AG09319 (cell line): Measurements from ENCODE around the gene FNDC10.
"Not testable (repeated sequence)": the region's sequence is repeated elsewhere in the genome, so short reads cannot be mapped to it uniquely, and the experiment has no call there.

ENCODE experiments used
- DNase-seq: peaks from one replicate; pipeline ENCODE4 v3.0.0-alpha.2; 2010; ENCODE audit warnings: low read depth; ENCODE audit errors: extremely low read depth
- CTCF ChIP-seq: IDR thresholded peaks from 2 replicates; pipeline ENCODE4 v1.5.1; 2011; ENCODE audit warnings: low read depth, mild to moderate bottlenecking, inconsistent platforms, low read length, moderate library complexity

Gene FNDC10

GRCh38 chr1:1599935-1600860, at the start of gene FNDC10:
FNDC10 (minus strand) TSS chr1:1600135; CDS start chr1:1600015, 120 bp downstream.
- no peak for TF ChIP-seq CTCF

GRCh38 chr1:1648265-1648664, 48.3 kb upstream of the FNDC10 start:
- DNase-seq = not testable (repeated sequence)

More at GRCh38 chr1:1599935-1600860, at the start of gene FNDC10:
- no peak for DNase-seq

- DNase-seq = not testable (repeated sequence)
These were observed 47.8 kb upstream of the FNDC10 start for GRCh38 chr1:1647567-1648241.

- not testable (repeated sequence) for DNase-seq
These were observed 46.4 kb upstream of the FNDC10 start for GRCh38 chr1:1646326-1646725.

- not testable (repeated sequence) for DNase-seq
These were observed 41.0 kb upstream of the FNDC10 start for GRCh38 chr1:1640711-1641461.

- DNase-seq = not testable (repeated sequence)
These were observed 40.1 kb upstream of the FNDC10 start for GRCh38 chr1:1640081-1640480.

GRCh38 chr1:1639368-1639767, 39.4 kb upstream of the FNDC10 start:
- DNase-seq = not testable (repeated sequence)

- not testable (repeated sequence) for DNase-seq
These were observed 38.6 kb upstream of the FNDC10 start for GRCh38 chr1:1638528-1638927.

- not testable (repeated sequence) for DNase-seq
These were observed 37.5 kb upstream of the FNDC10 start for GRCh38 chr1:1637479-1637875.

- not testable (repeated sequence) for DNase-seq
These were observed 36.9 kb upstream of the FNDC10 start for GRCh38 chr1:1636621-1637478.

- not testable (repeated sequence) for DNase-seq
These were observed 34.7 kb upstream of the FNDC10 start for GRCh38 chr1:1634613-1635012.

- DNase-seq = not testable (repeated sequence)
These were observed 33.5 kb upstream of the FNDC10 start for GRCh38 chr1:1633409-1633808.

- DNase-seq = no peak
- TF ChIP-seq CTCF = no peak
These were observed 32.0 kb upstream of the FNDC10 start, which contains the start of gene MMP23B for GRCh38 chr1:1631782-1632420. MMP23B (plus strand) TSS chr1:1632173; CDS start chr1:1632219, 46 bp downstream.
